CD4-positive, alpha-beta T cell treated with Interleukin-17A for 4 hours (primary cell): Measurements from ENCODE around the gene NLRP6.

Experiments
- DNase-seq: peaks from one replicate; pipeline ENCODE4 v3.0.0-alpha.2; 2020; ENCODE audit warnings: mixed read lengths

NLRP6 gene

GRCh38 chr11:256952-257737 is 21.1 kb upstream of the NLRP6 start:
- DNase-seq: no peak

- DNase-seq: no peak
Measured at GRCh38 chr11:257766-258493, 20.3 kb upstream of the NLRP6 start.

GRCh38 chr11:259413-259812 is 18.8 kb upstream of the NLRP6 start:
- no peak for DNase-seq

- DNase-seq: no peak
Measured at GRCh38 chr11:261624-262023, 16.6 kb upstream of the NLRP6 start.

GRCh38 chr11:266676-267439 is 11.3 kb upstream of the NLRP6 start:
- DNase-seq: no peak

GRCh38 chr11:267491-267994 is 10.7 kb upstream of the NLRP6 start:
- DNase-seq: peak; percentile 69

GRCh38 chr11:268716-269145 is 9.5 kb upstream of the NLRP6 start:
- peak; percentile 49 for DNase-seq

GRCh38 chr11:269146-269890 is 8.9 kb upstream of the NLRP6 start:
- peak; percentile 58 for DNase-seq

- no peak for DNase-seq
Measured at GRCh38 chr11:270451-271318, 7.5 kb upstream of the NLRP6 start.

- no peak for DNase-seq
Measured at GRCh38 chr11:271319-271715, 6.9 kb upstream of the NLRP6 start.

- DNase-seq: no peak
Measured at GRCh38 chr11:272195-272930, 5.8 kb upstream of the NLRP6 start.

GRCh38 chr11:272931-273198 is 5.3 kb upstream of the NLRP6 start:
- no peak for DNase-seq

- DNase-seq: no peak
Measured at GRCh38 chr11:276219-276618, 2.0 kb upstream of the NLRP6 start.

- peak; percentile 51 for DNase-seq
Measured at GRCh38 chr11:279040-279965, 1.1 kb downstream of the NLRP6 start.

GRCh38 chr11:279966-280705 is 1.9 kb downstream of the NLRP6 start:
- DNase-seq: peak; percentile 68

GRCh38 chr11:280706-281485 is 2.7 kb downstream of the NLRP6 start:
- DNase-seq: peak; percentile 60

- DNase-seq: no peak
Measured at GRCh38 chr11:281486-282161, 3.4 kb downstream of the NLRP6 start.

- no peak for DNase-seq
Measured at GRCh38 chr11:282171-282570, 4.0 kb downstream of the NLRP6 start.
